ENCODE measurements around the gene POC1B. TPM values are rescaled to one million over a fixed set of nuclear protein-coding genes. Genes with fewer than 3 reads are reported as not detected.

Gene POC1B
- total RNA-seq, 2 donors from 2014 or later, result 31.4 to 32.0 TPM

- Histone ChIP-seq H3K4me1 (no peaks in the 10 kb centered on the region), H3K9me3 (no peaks in the 10 kb centered on the region), H3K27me3 (no peaks in the 10 kb centered on the region), H3K9ac (ENCODE audit: low read depth in 2 of 2, low read length in 2 of 2) (no peak overlapping the region), H3K36me3 (no peaks in the 10 kb centered on the region), H3K27ac (no peak overlapping the region), H3K4me3 (no peak overlapping the region)
- intact Hi-C loops (cut with DNase I), result no loop called here
- DNase-seq, result no peak
- TF ChIP-seq CTCF (IDR thresholded peaks at IDR 0.05), result no peak
These were observed 96.3 kb downstream of the POC1B start for GRCh38 chr12:89429528-89429927.

GRCh38 chr12:89427508-89428156, 98.2 kb downstream of the POC1B start:
- Histone ChIP-seq H3K4me1 (no peaks in the 10 kb centered on the region), H3K27ac (peak overlapping the region; percentile 9), H3K36me3 (no peaks in the 10 kb centered on the region), H3K9me3 (no peaks in the 10 kb centered on the region), H3K4me3 (no peak overlapping the region), H3K27me3 (no peaks in the 10 kb centered on the region), H3K9ac (ENCODE audit: low read depth in 2 of 2, low read length in 2 of 2) (no peak overlapping the region)
- no peak for DNase-seq
- TF ChIP-seq CTCF (IDR thresholded peaks at IDR 0.05), result no peak
- intact Hi-C loops (cut with DNase I), result no loop called here

GRCh38 chr12:89424846-89425245, 101.0 kb downstream of the POC1B start:
- Histone ChIP-seq H3K27me3 (no peaks in the 10 kb centered on the region), H3K4me3 (no peak overlapping the region), H3K9ac (ENCODE audit: low read depth in 2 of 2, low read length in 2 of 2) (no peak overlapping the region), H3K36me3 (no peaks in the 10 kb centered on the region), H3K9me3 (no peaks in the 10 kb centered on the region), H3K4me1 (no peaks in the 10 kb centered on the region), H3K27ac (no peak overlapping the region)
- no peak for TF ChIP-seq CTCF (IDR thresholded peaks at IDR 0.05)
- intact Hi-C loops (cut with DNase I), result no loop called here
- DNase-seq, result no peak

- no peak overlapping the region for H3K4me3 ChIP-seq
- intact Hi-C loops (cut with DNase I), result no loop called here
- H3K27ac ChIP-seq, result no peak overlapping the region
- H3K9ac ChIP-seq (ENCODE audit: low read depth in 2 of 2, low read length in 2 of 2), result no peak overlapping the region
- no peaks in the 10 kb centered on the region for H3K27me3 ChIP-seq
- H3K36me3 ChIP-seq, result no peaks in the 10 kb centered on the region
- no peaks in the 10 kb centered on the region for H3K4me1 ChIP-seq
- H3K9me3 ChIP-seq, result no peaks in the 10 kb centered on the region
- no peak for TF ChIP-seq CTCF (IDR thresholded peaks at IDR 0.05)
- no peak for DNase-seq
These were observed 101.5 kb downstream of the POC1B start for GRCh38 chr12:89424389-89424788.

- no peaks in the 10 kb centered on the region for H3K4me1 ChIP-seq
- no peaks in the 10 kb centered on the region for H3K27me3 ChIP-seq
- TF ChIP-seq CTCF (IDR thresholded peaks at IDR 0.05), result no peak
- no peak overlapping the region for H3K9ac ChIP-seq (ENCODE audit: low read depth in 2 of 2, low read length in 2 of 2)
- H3K36me3 ChIP-seq, result no peaks in the 10 kb centered on the region
- intact Hi-C loops (cut with DNase I), result no loop called here
- DNase-seq, result no peak
- H3K27ac ChIP-seq, result no peak overlapping the region
- H3K4me3 ChIP-seq, result no peak overlapping the region
- no peaks in the 10 kb centered on the region for H3K9me3 ChIP-seq
These were observed 104.6 kb downstream of the POC1B start for GRCh38 chr12:89421092-89421835.
